NCI-H1092 (cell line): ENCODE results near the gene RADIL.
A peak's percentile ranks its signal among the peaks of the same experiment; 100 is the strongest.
"Not testable (repeated sequence)": the region's sequence is repeated elsewhere in the genome, so short reads cannot be mapped to it uniquely, and the experiment has no call there.

Experiments used
- DNase-seq: peaks from one replicate; lab custom pipeline; 2025; lab: John Stamatoyannopoulos, UW

The RADIL gene, protein sequence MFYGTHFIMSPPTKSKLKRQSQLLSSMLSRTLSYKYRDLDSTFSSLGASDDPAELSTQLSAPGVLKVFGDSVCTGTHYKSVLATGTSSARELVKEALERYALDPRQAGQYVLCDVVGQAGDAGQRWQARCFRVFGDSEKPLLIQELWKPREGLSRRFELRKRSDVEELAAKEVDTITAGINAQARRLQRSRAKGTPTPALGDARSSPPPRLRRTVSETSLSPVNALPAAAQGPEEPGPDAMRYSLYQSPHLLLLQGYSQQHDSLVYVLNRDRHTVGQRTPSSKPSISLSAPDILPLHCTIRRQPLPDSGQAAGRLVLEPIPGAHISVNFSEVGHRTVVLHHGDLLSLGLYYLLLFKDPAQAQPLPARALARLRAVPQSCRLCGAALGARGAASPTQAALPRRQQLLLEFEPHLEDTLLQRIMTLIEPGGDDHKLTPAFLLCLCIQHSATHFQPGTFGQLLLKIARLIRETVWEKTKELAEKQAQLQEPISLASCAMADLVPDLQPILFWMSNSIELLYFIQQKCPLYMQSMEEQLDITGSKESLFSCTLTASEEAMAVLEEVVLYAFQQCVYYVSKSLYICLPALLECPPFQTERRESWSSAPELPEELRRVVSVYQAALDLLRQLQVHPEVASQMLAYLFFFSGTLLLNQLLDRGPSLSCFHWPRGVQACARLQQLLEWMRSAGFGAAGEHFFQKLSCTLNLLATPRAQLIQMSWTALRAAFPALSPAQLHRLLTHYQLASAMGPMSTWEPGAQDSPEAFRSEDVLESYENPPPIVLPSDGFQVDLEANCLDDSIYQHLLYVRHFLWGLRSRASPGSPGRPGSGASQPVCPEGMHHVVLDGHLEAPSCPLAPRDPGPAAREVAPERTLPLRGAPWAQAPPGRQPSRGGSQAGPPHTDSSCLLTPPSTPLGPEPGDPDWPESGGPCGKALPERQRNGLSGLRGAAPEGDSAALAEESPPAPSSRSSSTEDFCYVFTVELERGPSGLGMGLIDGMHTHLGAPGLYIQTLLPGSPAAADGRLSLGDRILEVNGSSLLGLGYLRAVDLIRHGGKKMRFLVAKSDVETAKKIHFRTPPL

GRCh38 chr7:4883372-4884144, at the start of gene RADIL:
Gene RADIL, minus strand, starts transcription at chr7:4883716. Its CDS starts 5,577 bp downstream, at chr7:4878139.
- DNase-seq = peak; percentile 94

DNA sequence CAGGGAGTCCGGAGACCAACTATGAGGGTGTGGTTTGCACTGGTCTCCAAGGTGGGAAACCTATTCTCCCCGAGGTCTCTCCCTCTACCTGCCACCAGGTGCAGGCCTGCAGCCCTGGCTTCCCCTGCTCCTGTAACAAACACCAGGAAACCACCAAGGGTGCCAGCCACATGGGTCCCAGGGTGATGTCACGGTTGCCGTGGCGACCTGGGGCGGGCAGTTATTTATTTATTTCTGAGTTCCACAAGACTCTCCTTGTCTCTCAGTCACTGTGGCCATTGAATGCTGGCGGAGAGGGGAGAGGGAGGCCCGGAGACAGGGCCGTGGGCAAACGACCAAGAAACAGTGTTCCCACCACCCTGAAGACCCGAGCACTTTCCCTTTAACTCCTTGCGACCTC, 48.4 kb upstream of the RADIL start:
- peak; percentile 9 for DNase-seq

DNA sequence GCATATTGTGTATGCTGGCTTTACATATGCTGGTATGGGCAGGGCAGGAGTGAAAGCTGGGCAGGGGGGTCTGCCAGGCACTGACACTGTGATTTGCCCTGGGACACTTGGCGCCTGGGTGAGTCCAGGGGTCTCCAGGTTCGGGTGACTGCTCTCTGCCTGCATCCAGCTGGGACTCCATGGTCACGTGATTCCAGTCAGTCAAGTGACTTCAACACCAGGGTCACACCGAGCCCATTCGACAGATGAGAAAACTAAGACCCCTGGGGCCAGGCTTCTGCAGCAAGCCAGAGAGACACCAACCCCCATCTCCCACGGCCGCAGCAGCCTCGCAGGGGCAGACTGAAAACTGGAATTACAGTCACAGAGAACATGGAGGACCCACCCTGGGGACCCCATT, 45.5 kb upstream of the RADIL start:
- DNase-seq = no peak

GRCh38 chr7:4928445-4928844, 44.9 kb upstream of the RADIL start:
- DNase-seq = no peak

- no peak for DNase-seq
These were observed 36.7 kb upstream of the RADIL start for GRCh38 chr7:4919969-4920766.

GRCh38 chr7:4916113-4916512, 32.6 kb upstream of the RADIL start:
- DNase-seq = no peak

DNA sequence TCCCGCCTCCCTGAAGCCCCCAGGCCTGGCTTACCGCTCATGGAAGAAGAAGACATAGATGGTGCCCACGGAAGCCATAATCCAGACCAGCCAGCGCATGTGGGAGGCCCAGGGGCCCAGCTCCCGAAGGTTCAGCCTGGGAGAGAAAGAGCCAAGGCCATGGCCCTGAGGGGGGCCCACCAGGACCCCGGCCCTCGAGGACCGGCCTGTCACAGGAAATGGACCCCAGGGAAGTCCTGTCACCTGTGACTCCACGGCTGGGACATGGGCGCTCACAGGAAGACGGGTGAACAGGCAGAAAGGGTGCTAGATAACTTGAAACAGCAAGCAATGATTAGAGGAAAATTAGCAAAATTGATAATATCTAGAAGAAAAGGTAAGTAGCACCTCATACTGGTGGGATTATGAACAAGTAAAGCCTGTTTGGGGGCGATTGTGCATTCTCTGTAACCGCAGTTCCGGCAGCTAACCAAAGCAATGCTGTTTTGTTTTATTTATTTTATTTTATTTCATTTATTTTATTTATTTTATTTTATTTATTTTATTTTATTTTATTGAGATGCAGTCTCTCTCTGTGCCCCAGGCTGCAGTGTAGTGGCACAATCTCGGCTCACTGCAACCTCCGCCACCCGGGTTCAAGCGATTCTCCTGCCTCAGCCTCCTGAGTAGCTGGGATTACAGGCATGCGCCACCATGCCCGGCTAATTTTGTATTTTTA, 27.8 kb upstream of the RADIL start:
- no peak for DNase-seq

DNA sequence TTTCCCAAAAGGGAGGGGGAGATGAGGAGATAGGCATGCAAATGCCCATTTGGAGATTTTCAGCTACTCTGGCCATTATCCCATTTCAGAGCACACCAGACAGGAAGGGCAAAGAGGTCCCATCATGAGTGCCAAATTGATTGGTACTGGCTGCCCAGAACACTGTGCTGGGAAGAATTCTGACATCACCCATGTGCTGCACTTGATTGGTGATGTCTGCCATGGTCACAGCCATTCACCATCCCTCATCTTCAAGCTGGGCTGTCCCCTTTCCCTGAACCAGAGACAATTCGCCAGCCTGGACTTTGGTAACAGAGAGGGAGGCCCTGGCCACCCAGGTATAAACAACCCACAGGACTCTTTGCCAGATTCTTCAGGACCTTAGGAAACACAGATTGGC, 23.2 kb upstream of the RADIL start:
- DNase-seq = no peak

DNA sequence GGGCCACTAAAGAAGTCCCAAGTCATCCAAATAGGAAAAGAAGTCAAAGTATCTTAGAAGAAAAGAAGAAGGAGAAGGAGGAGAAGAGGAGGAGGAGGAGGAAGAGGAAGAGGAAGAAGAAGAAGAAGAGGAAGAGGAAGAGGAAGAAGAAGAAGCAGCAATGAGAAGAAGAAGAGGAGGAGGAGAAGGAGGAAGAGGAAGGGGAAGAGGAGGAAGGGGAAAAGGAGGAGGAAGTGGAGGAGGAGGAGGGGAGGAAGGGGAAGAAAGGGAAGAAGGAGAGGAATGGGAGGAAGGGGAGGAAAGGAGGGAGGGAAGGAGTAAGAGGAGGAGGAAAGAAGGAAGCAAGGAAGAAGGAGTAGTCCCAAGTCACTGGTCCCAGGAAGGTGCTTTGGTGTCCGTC, 21.7 kb upstream of the RADIL start:
- DNase-seq = no peak

- DNase-seq = no peak
These were observed 20.8 kb upstream of the RADIL start for GRCh38 chr7:4904346-4904745.

- no peak for DNase-seq
These were observed 12.2 kb upstream of the RADIL start for GRCh38 chr7:4895766-4896165.

GRCh38 chr7:4894482-4894881, 11.0 kb upstream of the RADIL start:
- DNase-seq = no peak

DNA sequence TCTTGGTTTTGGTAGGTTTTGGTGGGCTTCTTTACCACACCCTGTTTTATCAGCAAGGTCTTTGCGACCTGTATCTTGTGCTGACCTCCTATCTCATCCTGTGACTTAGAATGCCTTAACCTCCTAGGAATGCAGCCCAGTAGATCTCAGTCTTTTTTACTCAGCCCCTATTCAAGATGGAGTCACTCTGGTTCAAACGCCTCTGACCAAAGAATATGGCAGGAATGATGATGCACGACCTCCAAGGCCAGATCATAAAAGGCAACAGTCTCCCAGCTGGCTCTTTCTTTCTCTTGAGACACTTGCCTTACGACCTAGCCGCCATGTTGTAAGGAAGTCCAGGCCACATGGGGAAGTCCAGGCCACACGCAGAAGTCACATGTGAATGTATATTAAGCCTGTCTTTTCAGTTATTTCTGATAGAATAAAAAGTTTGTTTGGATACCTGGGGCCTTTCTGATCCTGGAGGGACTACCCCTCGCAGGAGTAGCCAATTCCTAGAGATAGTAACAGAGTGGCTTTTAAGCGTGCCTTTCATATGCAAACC, 10.5 kb upstream of the RADIL start:
- DNase-seq = no peak

GRCh38 chr7:4893188-4893587, 9.7 kb upstream of the RADIL start:
- not testable (repeated sequence) for DNase-seq

- not testable (repeated sequence) for DNase-seq
These were observed 8.0 kb upstream of the RADIL start for GRCh38 chr7:4891522-4891921.

GRCh38 chr7:4889682-4890081, 6.2 kb upstream of the RADIL start:
- no peak for DNase-seq

DNA sequence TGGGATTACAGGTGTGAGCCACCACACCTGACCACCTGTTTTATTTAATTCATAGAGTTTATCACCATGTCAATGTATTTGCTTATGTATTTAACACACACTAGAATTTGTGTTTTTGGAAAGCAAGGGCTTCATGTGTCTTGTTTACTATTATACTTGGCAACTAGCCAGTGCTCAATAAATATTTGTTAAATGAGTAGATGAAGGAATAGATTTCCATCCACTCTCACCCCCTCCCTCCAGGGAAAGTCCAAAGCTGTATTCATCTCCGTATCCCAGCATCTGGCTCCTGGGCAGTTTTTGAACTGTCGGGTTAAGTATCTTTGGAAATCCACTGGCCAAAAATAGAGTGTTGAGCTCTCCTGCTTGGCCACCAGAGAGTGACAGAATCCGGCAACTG, 4.6 kb upstream of the RADIL start:
- no peak for DNase-seq

DNA sequence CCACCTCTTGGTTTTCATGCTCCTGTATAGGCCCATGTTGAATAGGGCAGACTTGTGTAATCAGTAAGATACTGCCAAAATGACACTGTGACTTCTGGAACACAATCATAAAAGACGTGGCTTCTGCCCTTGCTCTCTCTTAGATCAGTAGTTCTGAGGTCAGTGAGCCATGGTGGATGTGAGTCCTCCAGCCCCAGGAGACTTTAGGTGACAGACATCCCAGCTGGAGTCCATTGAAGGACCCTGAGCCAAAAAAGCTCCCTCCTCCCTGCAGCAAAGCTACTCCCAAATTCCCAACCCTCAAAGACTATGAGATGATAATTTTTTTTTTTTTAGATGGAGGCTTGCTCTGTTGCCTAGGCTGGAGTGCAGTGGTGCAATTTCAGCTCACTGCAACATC, 3.2 kb upstream of the RADIL start:
- DNase-seq = no peak

- no peak for DNase-seq
These were observed 1.8 kb upstream of the RADIL start for GRCh38 chr7:4885317-4885807.

DNA sequence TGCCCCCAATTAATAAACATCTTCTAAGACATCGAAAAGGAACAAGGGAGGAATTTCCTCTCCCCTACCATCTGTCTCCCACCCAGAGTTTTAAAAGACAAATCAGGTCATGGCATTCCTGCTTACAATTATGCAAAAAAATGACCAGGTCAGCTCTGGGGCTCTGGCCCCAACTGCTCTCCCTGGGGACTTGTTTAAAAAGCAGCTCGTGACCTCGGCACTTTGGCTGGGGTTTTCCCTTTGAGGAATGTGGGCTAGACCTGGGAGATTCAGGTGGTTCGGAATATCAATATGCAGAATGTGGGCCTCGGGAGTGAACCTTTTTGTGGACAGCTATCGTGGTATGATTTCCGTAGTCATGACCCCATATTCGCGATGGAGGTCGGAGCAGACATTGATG, 648 bp upstream of the RADIL start:
- no peak for DNase-seq
